HFFc6 (cell line): ENCODE data around the gene PPP2R2B. TPM values are rescaled to one million over a fixed set of nuclear protein-coding genes. Genes with fewer than 3 reads are reported as not detected.

Source experiments
- DNase-seq: peaks from one replicate; pipeline ENCODE4 v3.0.0-alpha.2; 2018
- H3K27ac Mint-ChIP-seq: 2 replicates; pipeline ENCODE4 v1.8.0; 2020; ENCODE audit warnings: mild to moderate bottlenecking, mixed read lengths
- H3K27me3 Mint-ChIP-seq: 2 replicates; pipeline ENCODE4 v1.8.0; 2021; ENCODE audit warnings: mild to moderate bottlenecking, moderate library complexity, mixed read lengths; ENCODE audit not compliant: insufficient read depth
- H3K36me3 Mint-ChIP-seq: 2 replicates; pipeline ENCODE4 v1.8.0; 2021; ENCODE audit warnings: low read depth, mixed read lengths
- H3K4me1 Mint-ChIP-seq: 2 replicates; pipeline ENCODE4 v1.8.0; 2020; ENCODE audit warnings: low read depth, mixed read lengths
- H3K4me3 Mint-ChIP-seq: 2 replicates; pipeline ENCODE4 v1.8.0; 2020; ENCODE audit warnings: mild to moderate bottlenecking, moderate library complexity, mixed read lengths
- H3K9me3 Mint-ChIP-seq: 2 replicates; pipeline ENCODE4 v1.8.0; 2020; ENCODE audit warnings: mild to moderate bottlenecking, mixed read lengths
- total RNA-seq, 6 experiments: library from RNA; stranded (reverse); fragmentation: NEBNext Ultra II Directional; extraction: Animal tissue kit (Norgen Biotek cat#: 25700); gene quantifications; 2 replicates in 1 of 6; 3 replicates in 5 of 6; pipeline ENCODE4 v1.2.3, GENCODE V29; 2021
- TF ChIP-seq, protein P1 (sequence below): fragments of 200-600 bp; sonication (generic); IDR thresholded peaks from 2 replicates; pipeline ENCODE4 v1.5.0; 2021; ENCODE audit warnings: antibody characterized with exemption, mild to moderate bottlenecking

PPP2R2B gene
- total RNA-seq, 6 experiments from 2014 or later, result not detected

DNA sequence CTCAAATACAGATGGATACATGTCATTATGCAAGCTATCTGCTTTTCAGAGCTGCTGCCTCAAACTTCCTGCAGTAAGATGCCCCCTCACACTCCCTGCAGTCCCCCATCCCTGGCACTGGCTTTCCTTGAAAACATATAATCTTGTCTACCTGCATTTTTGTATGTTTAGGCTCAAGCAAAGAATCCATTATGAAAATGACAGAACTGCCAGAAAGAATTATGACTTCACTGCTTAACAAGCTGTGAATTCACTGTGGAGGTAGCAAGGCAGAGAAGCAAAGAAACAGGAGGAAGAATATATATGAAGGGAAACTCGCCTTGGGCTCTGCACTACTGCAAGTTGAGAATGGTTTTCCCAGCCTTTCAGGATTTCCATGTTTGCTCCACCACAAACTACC lies 39.4 kb upstream of the PPP2R2B start:
- no peak for DNase-seq
- H3K9me3 Mint-ChIP-seq, result peaks cover 21% of the 10 kb centered on the region
- no peak overlapping the region for H3K4me3 Mint-ChIP-seq
- no peaks in the 10 kb centered on the region for H3K36me3 Mint-ChIP-seq
- H3K27ac Mint-ChIP-seq, result no peak overlapping the region
- TF ChIP-seq, protein P1, sequence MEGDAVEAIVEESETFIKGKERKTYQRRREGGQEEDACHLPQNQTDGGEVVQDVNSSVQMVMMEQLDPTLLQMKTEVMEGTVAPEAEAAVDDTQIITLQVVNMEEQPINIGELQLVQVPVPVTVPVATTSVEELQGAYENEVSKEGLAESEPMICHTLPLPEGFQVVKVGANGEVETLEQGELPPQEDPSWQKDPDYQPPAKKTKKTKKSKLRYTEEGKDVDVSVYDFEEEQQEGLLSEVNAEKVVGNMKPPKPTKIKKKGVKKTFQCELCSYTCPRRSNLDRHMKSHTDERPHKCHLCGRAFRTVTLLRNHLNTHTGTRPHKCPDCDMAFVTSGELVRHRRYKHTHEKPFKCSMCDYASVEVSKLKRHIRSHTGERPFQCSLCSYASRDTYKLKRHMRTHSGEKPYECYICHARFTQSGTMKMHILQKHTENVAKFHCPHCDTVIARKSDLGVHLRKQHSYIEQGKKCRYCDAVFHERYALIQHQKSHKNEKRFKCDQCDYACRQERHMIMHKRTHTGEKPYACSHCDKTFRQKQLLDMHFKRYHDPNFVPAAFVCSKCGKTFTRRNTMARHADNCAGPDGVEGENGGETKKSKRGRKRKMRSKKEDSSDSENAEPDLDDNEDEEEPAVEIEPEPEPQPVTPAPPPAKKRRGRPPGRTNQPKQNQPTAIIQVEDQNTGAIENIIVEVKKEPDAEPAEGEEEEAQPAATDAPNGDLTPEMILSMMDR, result no peak
- H3K27me3 Mint-ChIP-seq, result no peaks in the 10 kb centered on the region
- H3K4me1 Mint-ChIP-seq, result no peaks in the 10 kb centered on the region

DNA sequence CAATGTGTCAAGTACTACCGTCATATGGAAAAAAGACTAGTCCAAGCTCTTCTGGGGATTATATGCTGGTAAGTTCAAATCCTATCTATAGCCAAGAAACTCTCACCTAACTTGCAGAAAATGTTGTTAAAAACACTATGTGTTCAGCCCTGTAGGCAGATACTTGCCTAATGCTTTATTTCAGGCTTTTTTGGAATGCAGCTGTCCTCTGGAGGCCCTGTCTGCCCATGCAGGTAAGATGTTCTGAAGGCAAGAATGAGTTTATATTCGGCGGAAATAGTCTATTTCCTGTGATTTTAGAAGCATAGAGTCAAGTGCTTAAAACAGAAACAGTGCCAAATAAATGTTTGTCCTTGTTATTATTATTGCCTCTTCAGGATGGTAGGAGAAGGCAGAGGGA lies 34.3 kb upstream of the PPP2R2B start:
- no peak for DNase-seq
- Mint-ChIP-seq H3K9me3 (peaks cover 32% of the 10 kb centered on the region), H3K4me1 (no peaks in the 10 kb centered on the region), H3K27me3 (no peaks in the 10 kb centered on the region), H3K27ac (no peak overlapping the region), H3K4me3 (no peak overlapping the region), H3K36me3 (no peaks in the 10 kb centered on the region)
- TF ChIP-seq, protein P1, result no peak

DNA sequence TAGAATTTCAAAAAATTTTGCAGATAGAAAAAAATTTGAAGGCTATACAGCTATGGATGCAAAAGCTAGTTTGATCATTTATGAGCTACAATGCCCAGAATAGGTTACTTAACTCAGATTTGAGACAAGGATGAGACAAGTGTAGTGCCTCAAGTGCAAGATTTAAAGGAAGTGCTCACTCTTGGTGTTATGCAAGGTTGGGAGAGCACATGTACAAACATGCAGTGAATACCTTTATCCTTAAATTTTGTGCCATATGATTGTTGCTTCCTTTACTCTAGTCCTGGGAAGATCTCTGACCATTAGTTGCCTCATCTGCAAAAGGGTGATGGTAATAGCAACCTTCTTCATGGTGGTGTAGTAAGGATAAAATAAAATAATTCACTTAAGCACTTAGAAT lies 31.7 kb upstream of the PPP2R2B start:
- no peak for DNase-seq
- Mint-ChIP-seq H3K36me3 (no peaks in the 10 kb centered on the region), H3K4me1 (no peaks in the 10 kb centered on the region), H3K27me3 (0 out of 2 replicates have a peak, but pooled peaks cover 1% of the 10 kb centered on the region), H3K9me3 (peaks cover 37% of the 10 kb centered on the region), H3K4me3 (no peak overlapping the region), H3K27ac (no peak overlapping the region)
- TF ChIP-seq, protein P1, result no peak

DNA sequence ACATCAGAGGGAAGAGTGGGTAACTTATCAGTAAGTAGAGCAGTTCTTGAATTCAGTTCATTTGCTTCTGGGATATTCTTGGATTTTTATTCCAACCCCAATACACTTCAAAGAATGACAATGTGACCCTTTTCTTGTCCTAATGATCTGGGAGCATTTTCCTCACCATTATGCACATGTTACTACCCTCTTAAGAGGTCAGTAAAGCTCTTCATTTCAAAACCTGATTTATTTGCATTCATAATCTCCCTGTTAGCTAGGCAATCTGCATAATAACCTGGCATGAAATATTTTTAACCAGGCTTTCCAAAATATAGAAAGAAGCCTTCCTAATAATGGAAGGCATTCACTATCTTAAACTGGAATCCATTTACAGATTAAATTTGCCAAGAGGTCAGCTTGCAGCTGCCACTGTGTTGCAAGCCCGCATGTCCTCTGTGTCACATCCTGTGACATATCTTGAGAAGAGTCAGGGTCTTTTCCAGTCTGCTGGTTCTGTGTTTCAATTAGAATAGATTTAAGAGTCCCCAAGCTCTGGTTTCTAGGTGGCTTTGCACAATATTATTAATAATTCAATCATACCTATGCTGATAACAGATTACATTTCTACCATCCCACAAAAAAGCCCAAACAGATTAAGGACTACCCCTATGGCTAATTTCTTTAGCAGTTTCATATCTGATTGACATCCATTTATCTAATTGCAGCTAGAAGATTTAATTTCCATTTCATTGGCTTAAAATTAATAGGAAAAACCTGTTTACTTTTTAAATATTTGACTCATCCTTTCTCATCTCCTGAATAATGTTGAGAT lies 30.9 kb upstream of the PPP2R2B start:
- H3K9me3 Mint-ChIP-seq, result peaks cover 35% of the 10 kb centered on the region
- H3K27ac Mint-ChIP-seq, result no peak overlapping the region
- no peak for DNase-seq
- 0 out of 2 replicates have a peak, but pooled peaks cover 1% of the 10 kb centered on the region for H3K27me3 Mint-ChIP-seq
- TF ChIP-seq, protein P1, result no peak
- H3K36me3 Mint-ChIP-seq, result no peaks in the 10 kb centered on the region
- H3K4me3 Mint-ChIP-seq, result no peak overlapping the region
- H3K4me1 Mint-ChIP-seq, result no peaks in the 10 kb centered on the region

DNA sequence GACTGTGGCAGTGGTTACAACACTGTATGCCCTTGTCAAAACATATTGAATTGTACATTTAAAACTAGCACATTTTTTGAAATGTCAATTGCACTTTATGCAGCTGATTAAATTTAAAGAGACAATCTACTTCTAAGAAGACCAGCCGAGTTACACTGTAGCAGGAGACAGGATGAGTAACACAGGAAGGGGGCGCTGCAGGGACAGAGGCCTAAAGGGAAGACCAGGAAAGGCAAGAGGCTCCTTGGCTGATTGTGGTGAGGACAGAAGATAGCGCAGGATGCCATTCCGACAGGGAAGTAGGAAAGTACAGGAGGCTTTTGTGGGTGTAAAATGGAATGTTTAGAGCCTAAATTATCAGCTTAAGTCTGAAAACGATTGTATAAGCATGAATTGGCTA lies 28.2 kb upstream of the PPP2R2B start:
- no peak overlapping the region for H3K27ac Mint-ChIP-seq
- DNase-seq, result no peak
- H3K9me3 Mint-ChIP-seq, result peaks cover 24% of the 10 kb centered on the region

More for the DNA sequence above, 28.2 kb upstream of the PPP2R2B start:
- H3K36me3 Mint-ChIP-seq, result no peaks in the 10 kb centered on the region
- no peak overlapping the region for H3K4me3 Mint-ChIP-seq
- TF ChIP-seq, protein P1, result no peak
- H3K4me1 Mint-ChIP-seq, result no peaks in the 10 kb centered on the region
- 0 out of 2 replicates have a peak, but pooled peaks cover 1% of the 10 kb centered on the region for H3K27me3 Mint-ChIP-seq
